ENCODE results near the gene MYOM1.

- TF ChIP-seq CTCF (IDR thresholded peaks at IDR 0.05) (no peak), ZFX (IDR thresholded peaks at IDR 0.05; ENCODE audit: borderline replicate concordance) (no peak)
These were observed 116.2 kb downstream of the MYOM1 start for GRCh38 chr18:3103576-3103975.
